ENCODE data around the gene SUCLG2.

- no peak for TF ChIP-seq CTCF (IDR thresholded peaks at IDR 0.05; ENCODE audit: insufficient read depth, low read depth, low read length)
- no peak for TF ChIP-seq EZH2 (IDR thresholded peaks at IDR 0.05; ENCODE audit: insufficient read depth, low read length)
These were observed 271.0 kb downstream of the SUCLG2 start for GRCh38 chr3:67383379-67383778.
